GM21381 (cell line): ENCODE results near the gene MBD6.
A peak's percentile ranks its signal among the peaks of the same experiment; 100 is the strongest.

Source experiments
- ATAC-seq: cut with Tn5 transposase; IDR thresholded peaks from one replicate; pipeline ENCODE4 v1.9.1; 2021; ENCODE audit warnings: mild to moderate bottlenecking, moderate library complexity; ENCODE audit not compliant: unreplicated experiment

The MBD6 gene, protein sequence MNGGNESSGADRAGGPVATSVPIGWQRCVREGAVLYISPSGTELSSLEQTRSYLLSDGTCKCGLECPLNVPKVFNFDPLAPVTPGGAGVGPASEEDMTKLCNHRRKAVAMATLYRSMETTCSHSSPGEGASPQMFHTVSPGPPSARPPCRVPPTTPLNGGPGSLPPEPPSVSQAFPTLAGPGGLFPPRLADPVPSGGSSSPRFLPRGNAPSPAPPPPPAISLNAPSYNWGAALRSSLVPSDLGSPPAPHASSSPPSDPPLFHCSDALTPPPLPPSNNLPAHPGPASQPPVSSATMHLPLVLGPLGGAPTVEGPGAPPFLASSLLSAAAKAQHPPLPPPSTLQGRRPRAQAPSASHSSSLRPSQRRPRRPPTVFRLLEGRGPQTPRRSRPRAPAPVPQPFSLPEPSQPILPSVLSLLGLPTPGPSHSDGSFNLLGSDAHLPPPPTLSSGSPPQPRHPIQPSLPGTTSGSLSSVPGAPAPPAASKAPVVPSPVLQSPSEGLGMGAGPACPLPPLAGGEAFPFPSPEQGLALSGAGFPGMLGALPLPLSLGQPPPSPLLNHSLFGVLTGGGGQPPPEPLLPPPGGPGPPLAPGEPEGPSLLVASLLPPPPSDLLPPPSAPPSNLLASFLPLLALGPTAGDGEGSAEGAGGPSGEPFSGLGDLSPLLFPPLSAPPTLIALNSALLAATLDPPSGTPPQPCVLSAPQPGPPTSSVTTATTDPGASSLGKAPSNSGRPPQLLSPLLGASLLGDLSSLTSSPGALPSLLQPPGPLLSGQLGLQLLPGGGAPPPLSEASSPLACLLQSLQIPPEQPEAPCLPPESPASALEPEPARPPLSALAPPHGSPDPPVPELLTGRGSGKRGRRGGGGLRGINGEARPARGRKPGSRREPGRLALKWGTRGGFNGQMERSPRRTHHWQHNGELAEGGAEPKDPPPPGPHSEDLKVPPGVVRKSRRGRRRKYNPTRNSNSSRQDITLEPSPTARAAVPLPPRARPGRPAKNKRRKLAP

GRCh38 chr12:57522011-57522886 is at the start of gene MBD6:
Gene MBD6, plus strand, starts transcription at chr12:57522824. Its CDS starts 1,480 bp downstream, at chr12:57524304.
- peak; percentile 37 for ATAC-seq

DNA sequence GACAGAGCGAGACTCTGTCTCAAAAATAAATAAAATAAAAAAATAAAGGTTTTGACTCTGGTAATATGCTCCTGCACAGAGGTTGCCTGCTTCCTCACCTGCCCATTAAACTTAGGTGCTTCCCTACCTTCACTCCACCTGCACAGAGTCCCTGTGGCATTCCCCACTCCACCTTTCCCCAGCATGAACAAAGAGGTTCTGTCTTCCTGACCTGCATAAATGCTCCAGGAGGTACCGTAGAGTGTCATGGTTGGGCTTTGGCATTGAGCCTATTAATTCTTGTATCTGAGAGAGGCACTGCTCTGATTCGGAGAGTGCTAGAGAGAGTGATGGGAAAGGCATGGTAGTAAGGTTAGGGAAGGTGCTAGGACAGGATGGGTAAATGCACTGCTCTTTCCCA is 49.2 kb upstream of the MBD6 start:
- no peak for ATAC-seq

DNA sequence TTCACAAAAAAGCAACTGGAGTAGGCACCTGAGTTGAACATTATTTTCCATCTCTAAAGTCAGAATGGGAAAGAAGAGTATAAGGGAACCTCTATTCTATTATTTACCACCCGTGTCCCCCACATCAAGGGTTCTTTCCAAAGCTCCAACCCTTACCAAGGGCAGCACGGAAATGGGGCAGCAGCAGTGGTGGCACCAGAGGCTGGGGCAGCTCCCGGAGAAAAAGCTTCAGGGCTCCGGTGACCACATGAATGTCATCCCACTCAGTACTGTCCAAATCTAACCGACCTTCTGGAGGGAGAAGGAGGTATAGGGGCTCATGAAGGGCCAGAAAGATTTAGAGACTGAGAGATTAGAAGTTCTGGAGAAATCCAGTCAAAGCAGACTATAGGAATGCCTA is 48.7 kb upstream of the MBD6 start:
- ATAC-seq, result no peak

GRCh38 chr12:57474430-57474829 is 48.2 kb upstream of the MBD6 start:
- ATAC-seq, result no peak

- no peak for ATAC-seq
Measured at GRCh38 chr12:57474862-57475261, 47.8 kb upstream of the MBD6 start.

DNA sequence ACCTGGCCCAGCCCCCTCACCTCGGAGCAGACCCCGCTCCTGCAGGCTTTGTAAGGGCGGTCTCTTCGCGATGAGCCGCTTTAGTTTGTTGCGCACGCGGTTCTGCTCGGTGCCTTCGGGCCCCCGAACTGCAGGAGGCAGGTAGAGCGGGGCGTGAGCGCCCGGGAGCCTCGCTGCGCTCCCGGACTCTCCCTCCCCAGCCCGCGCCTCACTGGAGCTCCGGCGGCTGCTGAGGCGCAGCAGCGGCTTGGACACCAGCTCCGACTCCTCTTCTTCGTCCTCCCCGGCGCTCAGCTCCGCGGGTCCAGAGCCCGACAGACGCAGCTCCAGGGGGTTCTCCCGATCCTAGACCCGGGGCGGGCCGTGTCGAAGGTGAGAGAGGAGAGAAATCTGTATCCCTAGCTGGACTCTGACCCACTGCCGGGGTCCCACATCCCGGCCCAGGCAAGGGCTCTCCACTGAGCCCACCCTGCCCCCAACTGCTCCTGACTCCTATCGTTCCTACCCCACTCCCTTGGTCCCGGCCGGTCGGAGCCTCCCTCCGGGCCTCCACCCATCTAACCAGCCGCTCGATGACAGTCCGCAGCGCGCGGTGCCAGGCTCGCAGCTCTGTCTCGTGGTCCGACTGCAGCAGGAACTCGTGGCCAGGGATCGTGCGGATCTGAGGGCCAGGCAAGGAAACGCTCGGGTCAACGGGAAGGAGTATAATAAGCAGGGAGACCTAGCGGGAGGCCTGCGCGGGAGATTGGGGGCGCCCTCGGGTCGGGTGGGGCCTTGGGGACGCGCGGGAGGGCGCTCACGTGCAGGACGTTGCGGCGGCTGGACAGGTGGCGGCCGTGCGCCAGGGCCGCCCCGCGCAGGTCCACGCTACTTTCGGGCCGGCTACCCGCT is 47.1 kb upstream of the MBD6 start:
- no peak for ATAC-seq

DNA sequence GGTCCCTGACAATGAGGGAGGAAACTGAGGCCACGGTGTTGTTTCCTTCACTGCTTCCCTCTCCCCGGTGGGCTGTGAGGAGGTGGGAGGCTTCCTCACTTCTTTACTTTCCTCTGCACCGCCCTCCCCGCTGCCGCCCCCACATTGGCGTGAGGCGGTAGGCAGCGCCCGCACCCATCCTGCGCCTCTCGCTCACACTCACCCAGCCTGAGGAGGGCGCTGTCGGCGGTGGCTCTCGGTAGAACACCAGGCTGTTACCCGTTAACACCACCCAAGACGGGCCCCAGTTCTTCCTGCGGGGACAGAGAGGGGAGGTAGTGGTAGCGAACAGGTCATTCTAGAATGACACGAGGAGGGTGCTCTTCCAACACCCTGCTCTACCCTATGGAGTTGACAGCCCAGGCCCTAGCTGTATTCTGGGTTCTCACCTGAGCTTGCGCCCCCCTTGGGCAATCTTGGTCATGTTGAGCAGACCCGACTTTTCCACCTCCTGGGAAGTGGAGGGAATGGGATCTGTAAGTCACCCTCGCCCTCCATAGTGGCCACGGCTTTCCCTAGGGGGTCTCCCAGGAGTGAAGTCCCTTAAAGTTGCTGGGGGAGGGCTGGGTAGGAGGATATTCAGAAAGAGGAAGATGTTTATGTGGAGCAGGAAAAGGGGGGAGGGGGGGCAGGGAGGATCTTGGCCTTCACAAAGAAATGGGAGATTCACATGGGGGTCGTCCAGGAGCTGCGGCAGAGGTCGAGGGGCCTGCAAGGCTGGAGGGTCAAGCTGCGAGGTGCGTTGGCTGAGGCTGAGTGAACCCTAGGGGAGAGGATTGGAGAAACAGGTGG is 46.2 kb upstream of the MBD6 start:
- ATAC-seq, result peak; percentile 36

- ATAC-seq, result no peak
Measured at GRCh38 chr12:57476993-57477709, 45.5 kb upstream of the MBD6 start.

DNA sequence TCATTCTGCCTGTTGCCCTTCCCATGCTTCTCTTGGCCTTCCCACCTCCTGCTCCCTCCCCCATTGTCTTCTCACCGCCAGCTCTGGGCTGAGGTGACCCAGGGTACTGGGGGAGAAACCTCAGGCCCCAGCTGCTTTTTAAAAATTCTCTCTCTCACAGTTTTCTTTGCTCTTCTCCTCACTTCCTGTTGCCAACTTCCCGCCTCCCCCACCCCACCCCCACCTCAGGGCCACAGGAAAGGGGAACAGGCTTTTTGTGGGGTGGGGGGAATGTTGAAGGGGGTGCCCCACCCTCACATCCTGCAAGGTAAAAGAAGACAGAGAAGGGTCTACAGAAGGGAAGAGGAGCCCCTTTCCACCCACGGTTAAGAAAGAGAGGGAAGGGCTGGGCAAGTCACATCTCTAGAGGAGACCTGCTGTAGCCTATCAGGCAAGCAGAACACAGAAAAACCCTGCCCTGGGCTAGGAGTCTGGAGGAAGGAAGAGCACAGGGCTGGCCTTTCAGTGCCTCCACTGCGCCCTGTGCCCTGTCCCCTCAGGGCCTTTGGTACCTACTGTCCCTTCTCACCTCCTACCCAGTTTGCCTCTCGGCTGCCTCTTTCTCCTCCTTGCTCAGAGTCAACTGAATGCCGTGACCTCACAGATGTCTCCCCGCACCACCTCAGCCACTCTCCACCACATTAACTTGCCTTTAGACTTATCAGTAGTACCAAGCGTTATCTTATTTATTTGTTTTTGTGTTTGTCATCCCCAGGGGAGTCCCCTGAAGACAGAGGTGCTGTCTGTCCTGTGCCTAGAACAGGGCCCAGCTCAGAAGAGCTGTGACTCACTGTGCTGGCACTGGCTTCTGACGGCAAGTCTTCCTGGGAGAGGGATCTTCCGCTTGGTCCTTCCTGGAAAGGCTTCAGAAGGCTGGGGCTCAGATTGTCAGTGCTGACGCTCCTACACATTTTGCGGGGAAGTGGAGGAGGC is 44.6 kb upstream of the MBD6 start:
- peak; percentile 35 for ATAC-seq

DNA sequence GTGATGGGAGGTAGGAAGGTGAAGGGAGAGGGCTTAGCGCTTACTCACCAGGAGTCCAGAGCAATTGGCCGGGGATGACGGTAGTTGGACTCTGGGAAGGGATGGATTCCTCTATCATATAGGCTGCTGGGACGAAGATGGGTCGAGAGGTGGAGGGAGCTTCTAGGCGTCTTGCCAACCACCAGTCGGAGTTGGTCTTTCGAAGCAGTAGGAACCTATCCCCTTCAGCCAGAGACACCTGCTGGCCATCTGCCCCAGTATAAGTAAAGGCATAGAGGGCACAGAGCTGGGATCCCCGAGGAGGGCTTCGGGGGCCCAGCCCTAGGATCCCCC is 43.6 kb upstream of the MBD6 start:
- ATAC-seq, result no peak

DNA sequence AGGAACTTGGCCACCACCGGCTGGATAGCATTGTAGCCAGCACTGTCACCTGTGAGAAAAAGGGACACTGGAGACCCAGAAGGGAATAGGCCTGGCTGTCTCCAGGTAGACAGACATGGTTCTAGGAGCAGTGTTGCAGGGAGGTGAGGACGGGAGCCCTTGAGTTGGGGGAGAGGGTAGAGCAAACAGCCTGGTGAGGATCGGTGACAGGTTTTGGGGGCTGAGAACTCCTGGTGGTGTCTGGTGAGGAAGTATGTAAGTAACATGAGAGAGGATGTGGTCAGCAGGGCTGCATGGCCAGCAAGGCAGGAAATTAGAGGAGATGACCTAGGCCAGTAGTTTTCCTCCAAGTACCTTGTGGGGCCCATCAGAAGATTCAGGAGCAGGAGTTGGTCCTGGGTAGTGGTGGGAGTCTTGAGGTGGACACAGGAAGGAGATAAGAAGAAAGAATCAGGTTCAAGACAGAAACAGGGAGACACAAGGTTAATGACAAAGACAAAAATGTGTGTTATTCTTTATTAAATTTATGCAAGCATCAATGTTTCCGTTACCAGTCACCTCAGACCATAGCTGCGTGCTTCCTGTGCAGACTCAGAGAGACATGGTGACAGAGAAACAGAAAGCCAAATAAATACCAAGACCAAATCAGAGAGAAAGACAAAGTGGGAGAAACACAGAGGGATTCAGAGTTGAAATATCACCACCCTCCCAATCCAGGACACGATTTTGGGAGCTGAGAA is 43.1 kb upstream of the MBD6 start, which contains the start of gene ARHGAP9:
ARHGAP9 (minus strand) TSS at position 491 of the 740 bp plus-strand sequence; CDS start at position 31, 460 bp downstream.
- ATAC-seq, result no peak

- ATAC-seq, result no peak
Measured at GRCh38 chr12:57481671-57482070, 41.0 kb upstream of the MBD6 start.

DNA sequence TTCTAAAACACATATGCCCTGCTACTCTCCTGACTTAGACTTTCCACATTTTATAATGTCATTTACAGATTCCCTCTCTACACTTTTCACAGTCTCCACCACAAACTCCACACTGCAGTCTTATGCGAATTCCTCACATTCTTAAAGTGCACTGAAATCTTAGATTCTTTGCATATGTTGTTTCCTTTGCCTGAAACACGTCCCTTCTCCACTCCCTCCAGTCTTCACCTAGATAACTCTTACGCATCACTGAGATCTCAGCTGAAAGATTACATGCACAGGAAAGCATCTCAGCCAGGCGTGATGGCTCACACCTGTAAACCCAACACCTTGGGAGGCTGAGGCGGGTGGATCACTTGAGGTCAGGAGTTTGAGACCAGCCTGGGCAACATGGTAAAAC is 39.2 kb upstream of the MBD6 start:
- ATAC-seq, result no peak

DNA sequence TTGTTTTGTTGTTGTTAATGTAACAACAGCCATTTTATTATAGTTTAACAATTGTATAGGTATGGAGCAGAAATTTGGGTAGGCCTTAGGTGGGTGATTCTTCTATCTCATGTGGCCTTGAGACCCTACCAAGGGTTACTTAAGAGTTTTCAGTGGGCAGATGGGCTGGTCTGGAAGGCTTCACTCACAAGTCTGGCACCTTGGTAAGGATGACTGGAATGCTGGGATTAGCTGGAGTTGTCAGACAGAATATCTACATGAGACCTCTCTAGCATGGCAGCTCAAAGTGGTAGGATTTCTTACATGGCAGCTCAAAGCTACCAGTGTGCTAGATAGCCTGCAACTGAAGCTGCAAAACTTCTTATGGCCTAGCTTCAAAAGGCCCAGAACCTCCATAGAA is 36.9 kb upstream of the MBD6 start:
- no peak for ATAC-seq

DNA sequence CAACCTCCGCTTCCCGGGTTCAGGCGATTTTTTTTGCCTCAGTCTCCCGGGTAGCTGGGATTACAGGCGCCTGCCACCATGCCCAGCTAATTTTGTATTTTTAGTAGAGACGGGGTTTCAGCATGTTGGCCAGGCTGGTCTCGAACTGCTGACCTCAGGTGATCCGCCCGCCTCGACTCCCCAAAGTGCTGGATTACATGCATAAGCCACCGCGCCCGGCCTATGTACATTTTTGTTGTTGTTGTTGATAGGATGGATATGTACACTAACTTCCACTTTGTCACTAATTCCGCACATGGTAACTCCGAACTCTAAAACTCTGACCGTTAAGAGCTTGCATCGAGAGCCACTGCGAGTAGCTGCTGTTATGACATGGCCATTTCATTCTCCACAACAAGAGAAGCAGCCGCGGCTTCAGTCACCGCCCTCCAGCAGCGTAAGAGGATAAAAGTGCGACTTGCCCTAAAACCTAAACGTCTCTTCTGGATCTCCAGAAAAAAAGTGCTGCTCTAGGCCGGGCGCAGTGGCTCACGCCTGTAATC is 35.5 kb upstream of the MBD6 start:
- ATAC-seq, result no peak
